ENCODE results near the gene EEIG1.

DNA sequence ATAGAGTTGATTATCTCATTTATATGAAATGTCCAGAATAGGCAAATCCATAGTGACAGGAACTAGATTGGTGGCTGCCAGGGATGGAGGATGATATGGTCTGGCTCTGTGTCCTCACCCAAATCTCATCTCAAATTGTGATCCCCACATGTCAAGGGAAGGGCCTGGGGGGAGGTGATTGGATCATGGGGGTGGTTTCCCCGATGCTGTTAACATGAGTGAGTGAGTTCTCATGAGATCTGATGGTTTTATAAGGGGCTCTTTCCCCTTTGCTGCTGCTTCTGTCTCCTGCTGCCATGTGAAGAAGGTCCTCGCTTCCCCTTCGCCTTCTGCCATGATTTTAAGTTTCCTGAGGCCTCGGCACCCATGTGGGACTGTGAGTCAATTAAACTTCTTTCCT is 21.4 kb downstream of the EEIG1 start:
- no peak for TF ChIP-seq CTCF (IDR thresholded peaks at IDR 0.05)
- no peak for TF ChIP-seq POLR2AphosphoS5 (IDR thresholded peaks at IDR 0.05)
